GM11168 (cell line): Measurements from ENCODE around the gene ITPR1.

Experiments used
- in situ Hi-C: fragments of 300-500 bp; cut with MboI; formaldehyde crosslinking; loops from one replicate; pipeline ENCODE4 v1.12.0; 2022; ENCODE audit warnings: low sequenced_read_pairs; ENCODE audit not compliant: unreplicated experiment

Gene ITPR1

GRCh38 chr3:4816306-4816705, 323.2 kb downstream of the ITPR1 start:
- in situ Hi-C loops = no loop called here

GRCh38 chr3:4816718-4817117, 323.6 kb downstream of the ITPR1 start:
- in situ Hi-C loops = no loop called here

DNA sequence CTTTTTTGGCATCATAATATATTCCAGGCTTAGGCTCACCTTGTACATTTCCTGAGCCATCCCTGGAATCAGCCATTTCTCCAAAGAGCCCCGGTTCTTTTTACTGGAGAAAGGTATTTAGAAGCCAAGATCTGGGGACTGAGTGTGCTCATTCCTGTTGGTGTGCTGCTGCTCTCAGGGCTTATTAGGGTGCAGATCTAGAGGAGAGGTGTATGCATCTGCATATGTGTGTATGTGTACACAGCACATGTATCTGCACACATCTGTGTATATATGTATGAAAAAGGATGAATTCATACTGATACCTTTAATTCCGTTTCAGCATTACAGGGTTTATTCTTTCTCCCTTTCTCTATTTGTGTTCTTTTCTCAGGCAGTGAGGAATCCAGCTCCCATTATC, 324.0 kb downstream of the ITPR1 start:
- in situ Hi-C loops = no loop called here

DNA sequence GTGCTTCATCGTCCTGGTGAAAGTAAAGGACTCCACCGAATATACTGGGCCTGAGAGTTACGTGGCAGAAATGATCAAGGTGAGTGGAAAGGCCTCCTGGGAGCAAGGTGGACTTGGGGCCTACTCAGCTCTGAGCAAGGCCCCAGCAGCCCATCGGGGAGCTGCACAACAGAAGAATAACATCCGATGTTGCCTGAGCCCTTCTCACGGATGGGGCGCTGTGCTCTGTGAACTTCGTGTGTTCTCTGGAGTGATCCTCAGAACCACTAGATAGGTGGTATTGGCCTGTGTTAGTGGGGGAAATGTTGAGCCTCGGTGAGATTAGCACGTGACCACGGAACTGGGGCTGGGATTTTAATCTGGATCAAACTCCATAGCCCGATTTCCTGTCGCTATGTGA, 325.0 kb downstream of the ITPR1 start:
- in situ Hi-C loops = no loop called here

- in situ Hi-C loops = no loop called here
These were observed 326.0 kb downstream of the ITPR1 start for GRCh38 chr3:4818986-4819693.

DNA sequence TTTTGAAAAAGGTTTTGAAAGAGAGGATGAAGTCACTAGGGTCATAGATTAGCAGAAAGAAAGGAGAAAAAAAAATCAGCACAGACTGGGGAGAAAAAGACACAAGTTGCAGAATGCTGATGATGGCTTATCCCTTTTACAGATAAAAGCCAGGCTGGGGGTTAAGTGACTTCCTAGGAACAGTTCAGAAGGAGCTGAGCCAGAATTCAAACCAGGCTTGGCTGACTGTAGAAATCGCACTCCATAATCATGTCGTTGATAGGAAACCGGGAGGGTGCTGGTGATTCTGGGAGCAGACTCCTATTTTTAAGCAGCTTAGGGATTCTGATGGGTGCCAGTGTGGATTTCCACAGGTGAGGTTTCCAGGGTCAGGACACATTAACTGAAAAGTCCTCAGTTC, 326.6 kb downstream of the ITPR1 start:
- in situ Hi-C loops = no loop called here

GRCh38 chr3:4820296-4821121, 327.4 kb downstream of the ITPR1 start:
- in situ Hi-C loops = no loop called here

GRCh38 chr3:4821338-4821737, 328.2 kb downstream of the ITPR1 start:
- in situ Hi-C loops = no loop called here

DNA sequence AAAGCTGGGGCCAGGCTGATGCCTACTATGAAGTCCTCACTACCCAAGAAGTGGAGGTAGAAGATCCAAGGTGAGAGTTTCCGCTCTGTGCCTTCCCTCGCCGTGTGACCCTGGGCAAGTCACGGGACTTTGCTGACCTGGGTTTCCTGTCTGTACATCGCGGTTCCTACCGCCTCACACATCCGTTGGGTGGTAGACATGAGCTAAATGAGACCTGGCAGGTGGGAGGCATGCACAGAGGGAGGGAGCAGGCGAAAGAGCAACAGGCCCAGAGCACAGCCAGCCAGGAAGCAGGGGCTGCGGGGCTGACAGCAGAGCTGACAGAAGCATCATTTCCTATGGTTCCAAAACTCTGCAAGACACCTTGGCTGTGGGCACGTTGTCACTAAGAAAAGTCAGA, 328.8 kb downstream of the ITPR1 start:
- in situ Hi-C loops = no loop called here

DNA sequence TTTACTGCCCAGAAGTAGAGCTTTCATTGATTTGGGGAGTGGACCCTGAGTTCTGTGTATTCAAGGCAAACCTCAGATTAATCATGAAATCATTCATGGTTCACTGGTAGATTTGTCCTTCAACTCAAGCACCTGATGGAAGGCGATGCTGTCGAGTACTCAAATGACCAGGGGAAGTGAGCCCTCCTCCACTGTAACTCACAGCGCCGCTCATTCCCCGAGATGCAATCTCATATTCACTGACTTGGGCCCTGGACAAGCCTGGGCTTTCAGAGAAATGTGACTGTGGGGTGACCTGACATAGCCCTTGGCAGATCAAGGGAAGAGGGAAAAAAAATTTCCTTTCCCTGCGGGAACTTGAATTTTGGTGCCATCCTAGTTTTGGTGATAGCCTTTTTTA, 329.4 kb downstream of the ITPR1 start:
- in situ Hi-C loops = no loop called here

DNA sequence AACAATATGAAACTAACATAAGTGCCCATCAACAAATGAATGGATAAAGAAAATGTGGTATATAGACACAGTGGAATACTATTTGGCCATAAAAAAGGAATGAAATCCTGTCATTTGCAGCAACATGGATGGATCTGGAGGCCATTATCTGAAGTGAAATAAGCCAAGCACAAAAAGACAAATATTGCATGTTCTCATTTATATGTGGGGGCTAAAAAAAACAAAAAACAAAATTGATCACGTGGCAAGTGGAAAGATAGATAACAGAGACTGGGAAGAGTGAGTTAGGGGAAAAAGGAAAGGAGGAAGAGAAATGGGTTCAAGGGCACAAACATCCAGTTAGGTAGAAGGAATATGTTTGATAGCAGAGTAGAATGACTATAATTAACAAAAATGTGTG, 330.2 kb downstream of the ITPR1 start:
- in situ Hi-C loops = no loop called here

- in situ Hi-C loops = no loop called here
These were observed 331.1 kb downstream of the ITPR1 start for GRCh38 chr3:4823986-4824925.

DNA sequence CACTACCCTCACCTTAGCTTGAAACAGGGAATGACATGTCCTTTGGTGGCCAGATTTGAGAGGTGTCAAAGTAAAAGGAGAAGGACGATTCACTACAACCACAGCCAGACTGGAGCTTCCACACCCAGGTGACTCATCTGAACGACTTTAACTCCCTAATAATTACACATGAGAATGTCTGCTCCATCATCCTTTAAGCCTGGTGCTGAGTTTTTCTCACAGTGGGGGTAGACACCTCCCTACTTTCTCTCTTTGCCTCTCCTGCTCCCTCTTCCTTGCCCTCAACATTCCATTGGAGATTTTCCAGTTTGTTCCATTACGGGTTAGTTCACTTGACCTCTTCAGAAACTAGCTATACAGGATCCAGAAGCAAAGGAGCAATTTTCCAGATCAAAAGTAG, 331.8 kb downstream of the ITPR1 start:
- in situ Hi-C loops = no loop called here

DNA sequence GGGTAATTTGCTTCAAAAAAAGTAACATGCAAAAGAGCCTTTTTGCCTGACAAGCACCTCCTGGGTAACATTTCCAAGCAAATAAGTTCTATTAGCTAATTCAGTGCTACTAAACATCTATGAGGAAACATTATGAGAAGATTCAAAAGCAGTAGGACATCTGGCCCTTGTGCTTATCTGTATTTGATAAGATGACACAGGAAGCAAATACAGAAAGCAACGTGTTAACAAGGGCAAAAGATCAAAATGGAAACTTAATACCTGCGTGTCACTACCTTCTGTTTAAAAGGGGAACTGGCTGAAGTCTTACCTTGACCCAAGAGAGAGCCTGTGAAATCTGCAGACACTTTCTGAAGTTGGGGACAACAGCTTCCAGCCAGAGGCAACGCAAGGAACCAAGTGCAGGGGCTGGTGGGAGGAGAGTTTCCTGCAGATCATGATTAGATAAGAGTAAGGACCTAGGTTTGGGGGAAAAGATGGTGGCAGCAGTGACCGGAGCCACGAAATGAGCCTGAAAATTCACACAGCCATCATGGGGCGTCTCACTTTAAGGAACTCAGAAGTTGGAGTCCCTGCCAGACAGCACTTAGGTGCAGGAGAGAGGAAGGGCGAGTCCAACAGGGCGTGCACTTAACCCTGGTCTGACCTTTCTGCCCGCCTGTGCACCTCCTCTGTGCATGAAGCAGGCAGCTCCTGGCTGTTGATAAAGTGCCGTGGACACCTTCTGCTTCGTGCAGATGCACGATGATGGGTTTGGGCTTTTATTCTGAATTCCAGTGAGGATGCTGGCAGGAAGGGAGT, 332.5 kb downstream of the ITPR1 start:
- in situ Hi-C loops = no loop called here

DNA sequence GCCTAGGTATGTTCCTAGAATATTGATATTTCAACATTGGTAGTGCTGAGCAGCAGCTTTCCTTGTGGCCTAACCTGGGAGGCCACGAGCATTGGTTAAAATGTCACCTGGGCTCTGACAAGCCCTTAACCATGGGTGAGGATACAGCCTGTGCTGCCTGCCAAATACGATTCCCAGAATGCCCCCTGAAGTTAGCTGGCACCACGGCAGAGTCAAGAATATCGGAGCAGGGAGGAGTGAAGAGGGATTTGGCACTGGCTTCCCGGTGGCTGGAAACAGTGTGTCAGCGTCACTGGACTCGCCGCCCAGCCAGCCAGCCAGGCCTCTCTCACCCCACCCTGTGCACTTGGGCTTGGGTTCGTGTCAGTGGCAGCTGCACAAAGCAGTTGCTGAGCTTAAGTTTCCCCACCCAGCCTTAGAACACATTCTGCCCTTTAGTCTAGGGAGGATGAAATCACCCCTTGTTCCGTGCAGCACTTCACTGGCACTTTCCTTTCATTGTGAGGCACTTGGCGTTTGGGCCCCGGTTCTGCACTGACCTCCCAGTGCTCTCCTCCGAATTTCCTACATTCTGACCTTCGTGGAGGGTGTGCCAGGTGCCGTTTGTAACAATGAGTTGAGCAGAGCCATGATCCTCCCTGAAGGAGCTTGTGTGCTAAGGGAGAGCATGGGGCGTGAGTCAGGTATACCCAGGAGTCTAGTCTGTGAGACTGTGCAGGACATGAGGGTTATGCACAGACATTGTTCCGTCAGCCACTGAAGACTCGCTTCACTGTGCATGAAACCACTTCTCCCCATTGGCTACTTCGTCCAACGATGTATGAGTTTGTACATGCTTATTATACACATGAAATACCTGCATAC, 333.3 kb downstream of the ITPR1 start:
- in situ Hi-C loops = no loop called here

- in situ Hi-C loops = no loop called here
These were observed 334.6 kb downstream of the ITPR1 start for GRCh38 chr3:4827767-4828166.

GRCh38 chr3:4828279-4829030, 335.3 kb downstream of the ITPR1 start:
- in situ Hi-C loops = no loop called here

DNA sequence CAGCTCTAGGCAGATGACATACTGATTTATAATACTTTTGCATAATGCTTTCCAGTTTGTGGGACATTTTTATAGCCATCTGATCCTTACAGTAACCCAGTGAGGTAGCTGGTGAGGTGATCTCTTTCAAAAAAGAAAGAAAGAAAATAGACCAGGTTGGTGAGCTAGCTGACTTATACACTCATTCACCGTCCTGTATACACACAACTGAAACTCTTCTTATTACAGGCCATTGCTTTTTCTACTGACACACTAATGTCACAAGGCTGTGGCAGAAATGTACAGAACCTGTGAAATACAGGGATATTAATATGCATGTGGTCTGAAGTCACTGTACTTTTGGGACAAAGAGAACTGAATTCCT, 335.9 kb downstream of the ITPR1 start:
- in situ Hi-C loops = no loop called here
